Esophagus (tissue), 2 donors: ENCODE data around the gene PIP5K1A. TPM values are rescaled to one million over a fixed set of nuclear protein-coding genes. Genes with fewer than 3 reads are reported as not detected.
"Not testable (repeated sequence)": the region's sequence is repeated elsewhere in the genome, so short reads cannot be mapped to it uniquely, and the experiment has no call there.

Source experiments
- H3K27ac ChIP-seq, 2 donors: one replicate each; pipeline ENCODE4 v1.5.1; 2013; ENCODE audit warnings: low read depth in 2 of 2, mild to moderate bottlenecking in 2 of 2, inconsistent platforms in 1 of 2, low read length in 1 of 2, moderate library complexity in 1 of 2
- H3K27me3 ChIP-seq, 2 donors: one replicate each; pipeline ENCODE4 v1.6.1; 2013; ENCODE audit warnings: low read length in 2 of 2, control low read depth in 1 of 2, mild to moderate bottlenecking in 1 of 2; ENCODE audit not compliant: insufficient read depth in 2 of 2, control insufficient read depth in 1 of 2
- H3K36me3 ChIP-seq, 2 donors: one replicate each; pipeline ENCODE4 v1.6.1; 2013; ENCODE audit warnings: low read length in 1 of 2; ENCODE audit not compliant: control insufficient read depth in 2 of 2, insufficient read depth in 2 of 2
- H3K4me1 ChIP-seq, 2 donors: one replicate each; pipeline ENCODE4 v1.6.1; 2013; ENCODE audit warnings: low read length in 1 of 2; ENCODE audit not compliant: control insufficient read depth in 2 of 2, insufficient read depth in 2 of 2
- H3K4me3 ChIP-seq, 2 donors: one replicate each; pipeline ENCODE4 v1.5.1; 2013; ENCODE audit warnings: low read length in 2 of 2, mild to moderate bottlenecking in 2 of 2, low read depth in 1 of 2, moderate library complexity in 1 of 2
- H3K9me3 ChIP-seq, 2 donors: one replicate each; pipeline ENCODE4 v1.6.1; 2013; ENCODE audit warnings: mild to moderate bottlenecking in 2 of 2, low read depth in 1 of 2, low read length in 1 of 2, moderate library complexity in 1 of 2; ENCODE audit not compliant: control insufficient read depth in 2 of 2, insufficient read depth in 1 of 2
- WGBS, 2 donors: extraction: QIAGEN DNeasy Blood & Tissue Kit; methylation state at CpG; one replicate each; pipeline ENCODE4 v1.1.7; 2013; 5-methylcytosine and 5-hydroxymethylcytosine counted together
- polyA plus RNA-seq, 2 donors: library from polyadenylated mRNA; stranded (reverse); fragments of 200-250 nt; gene quantifications; one replicate each; pipeline ENCODE4 v1.2.3, GENCODE V29; 2013
- donor health status: healthy with polysubstance abuse.
- donor health status: Bipolar disorder and iron deficiency.

Gene PIP5K1A
- polyA plus RNA-seq, 2 donors = 16.4 to 23.2 TPM

- H3K27ac ChIP-seq = no peak overlapping the region
- H3K27me3 ChIP-seq = no peaks in the 10 kb centered on the region
- H3K9me3 ChIP-seq = no peaks in the 10 kb centered on the region
- peaks cover 16 to 35% of the 10 kb centered on the region in 2 donors for H3K36me3 ChIP-seq
- peaks cover 0 to 4% of the 10 kb centered on the region in 2 donors for H3K4me1 ChIP-seq
- no peak overlapping the region for H3K4me3 ChIP-seq
- 77 to 96% methylated on average over 3 of the region's 3 CpGs for WGBS, 2 donors
These were observed 68.0 kb downstream of the PIP5K1A start for GRCh38 chr1:151266315-151266714.

DNA sequence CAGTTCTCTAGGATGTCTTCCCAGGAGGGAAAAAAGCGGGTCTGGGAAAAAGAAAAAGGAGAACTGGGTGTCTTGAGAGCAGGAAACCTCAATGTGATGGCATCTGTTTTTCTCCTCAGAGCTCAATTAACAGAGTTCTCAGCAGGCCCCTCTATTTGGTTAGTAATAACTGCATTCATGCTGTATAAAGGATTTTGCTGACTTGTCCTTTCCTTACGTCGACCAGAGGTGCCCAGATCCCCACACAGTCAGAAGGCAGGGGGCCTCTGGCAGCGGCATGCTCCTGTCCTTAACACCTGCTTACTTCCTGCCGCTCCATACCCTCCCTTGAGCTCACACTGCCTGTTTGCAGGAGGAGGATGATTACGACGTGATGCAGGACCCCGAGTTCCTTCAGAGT, 68.5 kb downstream of the PIP5K1A start:
- Histone ChIP-seq H3K36me3 (peaks cover 16 to 35% of the 10 kb centered on the region in 2 donors), H3K4me1 (peaks cover 0 to 4% of the 10 kb centered on the region in 2 donors), H3K9me3 (no peaks in the 10 kb centered on the region), H3K4me3 (no peak overlapping the region), H3K27ac (peak overlapping the region in 1 of 2 donors; percentile 61), H3K27me3 (no peaks in the 10 kb centered on the region)
- 79 to 85% methylated on average over 8 of the region's 8 CpGs for WGBS, 2 donors

DNA sequence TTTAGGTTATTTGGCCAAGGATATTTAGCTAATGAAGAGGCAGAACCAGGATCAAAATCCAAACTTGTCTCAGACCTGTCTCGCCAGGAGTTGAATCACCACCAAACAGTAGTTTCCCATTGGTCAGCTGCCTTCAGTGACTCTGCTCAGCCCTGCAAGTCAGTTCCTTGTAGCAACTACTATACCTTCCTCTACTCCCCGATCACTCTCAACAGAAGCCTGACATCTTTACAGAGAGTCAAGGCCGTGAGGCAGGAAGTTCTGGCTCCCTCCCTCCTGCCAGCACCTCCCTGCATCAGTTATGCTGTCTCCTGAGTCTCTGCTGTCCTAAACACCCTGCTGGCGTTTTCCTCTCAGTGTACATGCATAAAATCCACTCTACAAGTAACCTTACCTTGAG, 69.4 kb downstream of the PIP5K1A start:
- peaks cover 16 to 33% of the 10 kb centered on the region in 2 donors for H3K36me3 ChIP-seq
- no peak overlapping the region for H3K4me3 ChIP-seq
- H3K27me3 ChIP-seq = no peaks in the 10 kb centered on the region
- peaks cover 0 to 4% of the 10 kb centered on the region in 2 donors for H3K4me1 ChIP-seq
- peak overlapping the region; percentile 26 to 50 for H3K27ac ChIP-seq
- H3K9me3 ChIP-seq = no peaks in the 10 kb centered on the region
- 64 to 69% methylated on average over 4 of the region's 4 CpGs for WGBS, 2 donors

DNA sequence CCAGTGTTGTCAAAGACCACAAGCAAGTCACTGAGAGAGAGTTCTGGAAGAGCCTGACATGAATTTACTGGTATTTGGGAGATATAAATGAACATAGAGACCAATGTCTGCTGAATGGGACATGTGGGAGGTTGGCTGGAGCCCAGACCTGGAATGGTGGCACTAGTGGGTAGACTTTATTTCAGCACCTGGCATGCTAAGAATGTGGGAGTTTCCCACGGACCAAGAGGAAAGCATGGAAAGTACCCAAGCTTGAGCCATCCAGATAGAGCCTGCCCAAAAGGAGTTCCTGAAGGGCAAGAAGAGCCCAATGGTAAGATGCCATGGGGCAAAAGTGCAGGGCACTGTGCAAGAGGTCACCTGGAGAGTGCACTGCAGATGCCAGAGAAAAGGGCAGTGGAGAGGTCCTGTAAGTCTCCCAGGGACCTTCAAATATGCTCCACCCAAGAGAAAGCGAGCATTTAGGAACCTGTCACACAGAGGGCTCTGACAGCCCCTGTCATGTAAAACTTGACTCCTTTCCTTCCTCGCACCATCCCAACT, 75.6 kb downstream of the PIP5K1A start:
- Histone ChIP-seq H3K27ac (no peak overlapping the region), H3K36me3 (no peaks in the 10 kb centered on the region), H3K4me1 (no peaks in the 10 kb centered on the region), H3K27me3 (no peaks in the 10 kb centered on the region), H3K4me3 (no peak overlapping the region), H3K9me3 (no peaks in the 10 kb centered on the region)
- WGBS, 2 donors = 76 to 83% methylated on average over 3 of the region's 3 CpGs

DNA sequence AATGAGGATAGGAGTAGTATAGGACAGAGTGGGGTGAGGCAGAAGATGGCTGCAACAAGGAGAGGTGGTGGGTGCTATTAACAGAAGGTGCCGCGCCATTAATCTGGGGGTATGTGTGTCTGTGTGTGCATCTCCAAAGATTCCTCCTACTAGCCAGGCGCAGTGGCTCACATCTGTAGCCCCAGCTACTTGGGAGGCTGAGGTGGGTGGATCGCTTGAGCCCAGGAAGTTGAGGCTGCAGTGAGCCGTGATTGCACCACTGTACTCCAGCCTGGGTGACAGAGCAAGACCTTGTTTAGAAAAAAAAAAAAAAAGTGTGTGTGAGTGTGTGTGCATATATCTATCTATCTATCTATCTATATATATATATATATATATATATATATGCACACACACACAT, 77.0 kb downstream of the PIP5K1A start:
- WGBS, 2 donors = 86 to 90% methylated on average over 5 of the region's 5 CpGs
- not testable (repeated sequence) for H3K4me3 ChIP-seq, H3K36me3 ChIP-seq, H3K4me1 ChIP-seq, H3K27ac ChIP-seq, H3K9me3 ChIP-seq, H3K27me3 ChIP-seq

DNA sequence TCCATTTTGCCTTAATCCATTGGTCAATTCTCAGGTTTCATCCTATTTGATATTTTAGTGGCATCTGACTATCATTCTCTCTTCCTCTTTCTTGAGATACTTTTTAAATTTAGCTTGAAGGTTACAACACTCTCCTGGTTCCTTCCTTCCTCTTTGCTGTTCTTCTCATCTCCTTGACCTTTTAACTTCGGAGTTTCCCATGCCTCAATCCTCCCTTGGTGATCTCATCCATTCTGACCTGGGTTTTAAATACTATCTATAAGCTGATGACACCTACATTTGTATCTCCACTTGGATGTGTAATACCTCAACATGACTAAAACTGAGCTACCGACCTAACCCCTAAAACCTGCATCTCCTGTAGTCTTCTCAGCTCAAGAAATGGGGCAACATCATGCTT, 78.9 kb downstream of the PIP5K1A start:
- no peaks in the 10 kb centered on the region for H3K9me3 ChIP-seq
- WGBS, 2 donors = 66 to 70% methylated on average over 2 of the region's 2 CpGs
- no peaks in the 10 kb centered on the region for H3K36me3 ChIP-seq
- no peak overlapping the region for H3K27ac ChIP-seq
- no peaks in the 10 kb centered on the region for H3K4me1 ChIP-seq
- H3K4me3 ChIP-seq = no peak overlapping the region
- H3K27me3 ChIP-seq = no peaks in the 10 kb centered on the region

DNA sequence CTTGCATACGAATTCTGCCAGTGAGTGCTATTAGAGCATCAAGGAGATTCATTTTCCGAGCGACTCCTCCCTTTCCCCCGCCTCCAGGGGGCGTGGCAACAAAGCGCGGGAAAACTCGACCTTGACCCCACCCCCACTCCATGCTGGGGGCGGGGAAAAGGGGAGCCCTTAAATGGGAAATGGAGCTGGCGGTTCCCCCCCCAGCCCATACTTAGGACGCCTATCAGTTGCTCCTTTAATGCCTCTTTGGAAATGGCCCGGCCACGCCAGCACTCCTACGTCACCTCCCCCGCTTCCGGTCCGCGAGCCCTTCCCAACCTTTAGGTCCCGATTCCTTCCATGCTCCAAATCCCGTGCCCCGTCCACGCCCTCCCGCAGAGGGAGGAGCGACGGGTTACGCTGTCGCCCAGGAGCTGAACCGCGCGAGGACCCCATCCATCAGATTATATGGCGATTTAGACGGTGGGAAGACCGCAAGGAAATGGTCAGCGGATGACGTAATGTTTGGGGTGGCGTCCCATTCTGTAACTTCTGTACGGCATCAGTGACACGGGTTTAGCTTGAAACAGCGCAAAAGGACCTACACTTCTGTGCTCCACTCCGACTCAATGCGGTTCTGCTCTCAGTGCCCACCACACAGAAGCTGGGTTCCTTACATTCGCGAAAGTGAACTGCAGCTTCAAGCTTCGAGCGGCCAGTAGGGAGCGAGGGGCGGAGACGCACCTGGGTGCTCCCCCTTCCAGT, 83.0 kb downstream of the PIP5K1A start:
- H3K27me3 ChIP-seq = no peaks in the 10 kb centered on the region
- H3K4me1 ChIP-seq = peaks cover 0 to 10% of the 10 kb centered on the region in 2 donors
- peak overlapping the region; percentile 69 to 80 for H3K4me3 ChIP-seq
- no peaks in the 10 kb centered on the region for H3K9me3 ChIP-seq
- WGBS, 2 donors = 0% methylated on average over 48 of the region's 48 CpGs
- H3K27ac ChIP-seq = peak overlapping the region; percentile 100
- peaks cover 2 to 3% of the 10 kb centered on the region in 2 donors for H3K36me3 ChIP-seq

- Histone ChIP-seq H3K4me1 (peaks cover 0 to 10% of the 10 kb centered on the region in 2 donors), H3K27ac (peak within 1 kb of the TSS; percentile 100), H3K36me3 (peaks cover 9 to 10% of the 10 kb centered on the region in 2 donors), H3K9me3 (no peaks in the 10 kb centered on the region), H3K27me3 (no peaks in the 10 kb centered on the region), H3K4me3 (peak within 1 kb of the TSS; percentile 75 to 80)
- WGBS, 2 donors = 0 to 1% methylated on average over 72 to 74 of the region's 74 CpGs
These were observed 83.9 kb downstream of the PIP5K1A start, which contains the start of gene ZNF687 for GRCh38 chr1:151281969-151282882. Gene ZNF687, plus strand, starts transcription at chr1:151282299. Its CDS starts 3,993 bp downstream, at chr1:151286292.

GRCh38 chr1:151282883-151283725, 84.8 kb downstream of the PIP5K1A start:
- H3K4me1 ChIP-seq = peaks cover 0 to 10% of the 10 kb centered on the region in 2 donors
- peak overlapping the region; percentile 75 to 80 for H3K4me3 ChIP-seq
- H3K27ac ChIP-seq = peak overlapping the region; percentile 100
- WGBS, 2 donors = 4 to 5% methylated on average over 44 of the region's 44 CpGs
- no peaks in the 10 kb centered on the region for H3K9me3 ChIP-seq
- H3K36me3 ChIP-seq = peaks cover 16 to 17% of the 10 kb centered on the region in 2 donors
- H3K27me3 ChIP-seq = no peaks in the 10 kb centered on the region
